Cerebellar cortex (tissue), 1 donor: ENCODE data around the gene MEGF6.

ENCODE experiments used
- DNase-seq: peaks from one replicate; pipeline ENCODE4 v3.0.0-alpha.2; 2015; ENCODE audit warnings: low spot score

MEGF6 gene

GRCh38 chr1:3536420-3537195, 74.7 kb downstream of the MEGF6 start:
- no peak for DNase-seq

GRCh38 chr1:3535732-3536131, 75.6 kb downstream of the MEGF6 start:
- no peak for DNase-seq

GRCh38 chr1:3534803-3535637, 76.3 kb downstream of the MEGF6 start:
- no peak for DNase-seq

GRCh38 chr1:3533067-3534048, 78.0 kb downstream of the MEGF6 start:
- no peak for DNase-seq

GRCh38 chr1:3531928-3532327, 79.4 kb downstream of the MEGF6 start:
- no peak for DNase-seq

GRCh38 chr1:3530926-3531818, 80.1 kb downstream of the MEGF6 start:
- DNase-seq = peak; percentile 55

- DNase-seq = no peak
Measured at GRCh38 chr1:3530086-3530925, 81.0 kb downstream of the MEGF6 start.

- peak; percentile 83 for DNase-seq
Measured at GRCh38 chr1:3529099-3529729, 82.1 kb downstream of the MEGF6 start.

GRCh38 chr1:3527774-3528173, 83.5 kb downstream of the MEGF6 start:
- no peak for DNase-seq

- no peak for DNase-seq
Measured at GRCh38 chr1:3525551-3526482, 85.5 kb downstream of the MEGF6 start.

GRCh38 chr1:3524556-3525203, 86.6 kb downstream of the MEGF6 start:
- DNase-seq = peak; percentile 87

- DNase-seq = no peak
Measured at GRCh38 chr1:3523980-3524379, 87.3 kb downstream of the MEGF6 start.

- DNase-seq = no peak
Measured at GRCh38 chr1:3522564-3523265, 88.6 kb downstream of the MEGF6 start.

- DNase-seq = no peak
Measured at GRCh38 chr1:3522112-3522511, 89.2 kb downstream of the MEGF6 start.

GRCh38 chr1:3521426-3521825, 89.9 kb downstream of the MEGF6 start:
- no peak for DNase-seq

- DNase-seq = no peak
Measured at GRCh38 chr1:3520419-3521378, 90.6 kb downstream of the MEGF6 start.
